GM18867 (cell line): ENCODE data around the gene LITAF.
"Not testable (repeated sequence)": the region's sequence is repeated elsewhere in the genome, so short reads cannot be mapped to it uniquely, and the experiment has no call there.

Source experiments
- ATAC-seq: cut with Tn5 transposase; IDR thresholded peaks from one replicate; pipeline ENCODE4 v1.9.1; 2021; ENCODE audit warnings: mild to moderate bottlenecking, moderate library complexity; ENCODE audit not compliant: unreplicated experiment

LITAF gene

DNA sequence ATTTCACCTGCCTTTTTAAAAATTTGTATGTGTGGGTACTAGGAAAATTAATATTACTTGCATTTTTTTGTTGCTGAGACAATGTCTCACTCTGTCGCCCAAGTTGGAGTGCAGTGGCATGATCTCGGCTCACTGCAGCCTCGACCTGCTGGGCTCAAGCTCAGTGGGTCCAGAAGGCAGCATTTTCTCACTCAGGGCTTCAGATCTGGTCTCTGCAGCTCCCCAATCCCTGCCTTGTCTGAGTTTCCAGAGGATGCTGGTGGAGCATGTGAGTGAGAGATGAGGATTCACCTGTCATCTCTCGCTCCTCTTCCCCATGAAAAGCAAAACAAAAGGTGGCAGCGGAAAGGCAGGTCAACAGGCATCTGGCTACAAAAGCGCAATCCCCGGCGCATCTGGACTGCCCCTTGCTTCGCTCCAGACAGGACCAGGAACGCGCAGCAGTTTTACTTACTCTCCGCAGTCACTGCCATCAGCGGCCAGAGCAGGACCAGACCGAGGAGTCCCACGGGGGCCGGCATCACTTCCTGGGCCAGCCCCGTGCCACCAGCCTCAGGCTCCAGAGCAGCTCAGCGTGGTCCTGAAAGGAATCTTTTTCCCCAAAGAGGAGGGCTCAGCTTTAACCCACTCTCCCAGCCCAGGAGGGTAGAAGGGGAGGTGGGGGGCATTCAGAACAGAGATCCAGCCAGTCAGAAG, 59.9 kb downstream of the LITAF start:
- no peak for ATAC-seq

- ATAC-seq, result no peak
Observed at GRCh38 chr16:11524098-11524760, 62.5 kb downstream of the LITAF start.

DNA sequence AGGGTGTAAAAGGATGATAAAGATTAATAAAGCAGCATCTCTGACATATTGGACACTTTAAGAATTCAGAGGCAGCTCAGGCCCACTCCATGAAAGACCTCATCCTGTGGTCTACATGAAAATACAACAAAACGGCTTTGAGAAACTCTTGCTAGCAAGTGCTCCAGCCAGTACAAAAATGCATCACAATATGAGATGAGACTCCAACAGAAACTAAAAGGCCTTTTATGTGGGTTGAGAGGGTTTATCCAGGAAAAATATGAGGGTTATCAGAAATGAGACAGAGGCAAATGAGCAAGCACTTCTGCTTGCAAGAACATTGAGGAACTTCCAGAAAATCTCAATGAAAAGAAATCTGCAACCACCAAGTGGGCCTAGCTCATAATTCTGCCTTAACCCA, 65.7 kb downstream of the LITAF start:
- ATAC-seq, result no peak

GRCh38 chr16:11520442-11520841, 66.3 kb downstream of the LITAF start:
- ATAC-seq, result no peak

DNA sequence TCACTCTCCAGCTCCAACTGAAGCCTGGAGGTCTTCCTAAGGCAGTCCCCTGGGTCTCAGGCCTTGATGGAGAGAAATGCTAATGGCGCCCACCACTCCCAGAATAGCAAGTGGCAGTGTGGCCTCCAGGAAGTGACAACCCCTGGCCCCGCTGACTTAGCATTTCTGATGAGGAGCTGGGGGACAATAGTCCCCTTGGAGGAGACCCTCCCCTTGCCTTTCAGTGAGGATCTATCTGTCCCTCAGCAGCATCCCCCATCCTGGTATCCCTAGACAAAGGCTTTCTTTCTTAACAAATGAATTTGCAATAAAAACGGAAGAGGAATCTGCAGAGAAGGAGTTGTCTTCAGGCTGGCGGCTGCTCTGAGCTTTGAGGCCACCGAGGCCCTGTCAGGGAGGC, 68.8 kb downstream of the LITAF start:
- ATAC-seq, result no peak

- ATAC-seq, result no peak
Observed at GRCh38 chr16:11515540-11516430, 70.9 kb downstream of the LITAF start.

DNA sequence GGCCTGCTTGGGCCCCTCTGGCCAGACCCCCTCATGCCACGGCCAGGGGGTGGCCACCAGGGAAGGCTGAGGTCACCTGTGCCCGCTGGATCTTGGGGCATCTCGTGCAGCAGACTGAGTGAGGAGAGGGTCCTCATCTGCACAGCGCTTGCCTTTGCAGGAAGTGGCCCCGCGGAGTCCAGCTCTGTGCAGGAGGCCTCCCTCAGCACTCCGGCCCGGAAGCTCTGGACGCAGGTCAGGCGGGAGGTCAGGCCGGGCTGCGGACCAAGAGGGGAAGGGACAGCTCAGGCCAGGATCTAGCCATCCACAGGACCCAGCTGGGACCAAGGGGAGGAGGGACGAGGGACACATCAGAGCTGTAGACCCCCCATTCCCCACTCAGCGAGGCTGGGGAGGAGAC, 72.4 kb downstream of the LITAF start:
- ATAC-seq, result no peak

- not testable (repeated sequence) for ATAC-seq
Observed at GRCh38 chr16:11513366-11513765, 73.4 kb downstream of the LITAF start.

DNA sequence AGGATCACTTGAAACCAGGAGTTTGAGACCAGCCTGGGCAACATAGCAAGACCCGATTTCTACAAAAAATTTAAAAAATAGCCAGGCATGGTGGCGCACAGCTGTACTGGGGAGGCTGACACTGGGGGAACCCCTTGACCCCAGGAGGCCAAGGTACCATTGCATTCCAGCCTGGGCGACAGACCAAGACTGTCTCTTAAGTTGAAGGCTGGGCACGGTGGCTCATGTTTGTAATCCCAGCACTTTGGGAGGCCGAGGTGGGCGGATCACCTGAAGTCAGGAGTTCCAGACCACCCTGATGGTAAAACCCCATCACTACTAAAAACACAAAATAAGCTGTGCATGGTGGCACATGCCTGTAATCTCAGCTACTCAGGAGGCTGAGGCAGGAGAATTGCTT, 74.9 kb downstream of the LITAF start:
- no peak for ATAC-seq

DNA sequence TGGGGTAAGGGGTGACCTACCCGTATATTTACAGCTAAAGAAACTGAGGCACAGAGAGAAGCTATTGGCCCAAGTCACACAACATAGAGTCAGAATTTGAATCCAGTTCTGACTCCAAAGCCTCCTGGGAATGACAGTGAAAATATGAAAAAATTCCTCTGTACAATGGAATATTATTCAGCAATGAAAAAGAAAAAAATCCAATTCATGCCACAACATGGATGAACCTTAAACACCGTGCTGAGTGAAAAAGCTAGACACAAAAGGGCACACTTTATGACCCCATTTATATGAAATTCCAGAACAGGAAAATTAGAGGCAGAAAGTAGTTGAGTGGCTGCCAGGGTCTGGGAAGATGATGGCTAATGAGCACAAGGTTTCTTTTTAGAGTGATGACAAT, 75.4 kb downstream of the LITAF start:
- ATAC-seq, result no peak

GRCh38 chr16:11510178-11510973, 76.3 kb downstream of the LITAF start:
- no peak for ATAC-seq

DNA sequence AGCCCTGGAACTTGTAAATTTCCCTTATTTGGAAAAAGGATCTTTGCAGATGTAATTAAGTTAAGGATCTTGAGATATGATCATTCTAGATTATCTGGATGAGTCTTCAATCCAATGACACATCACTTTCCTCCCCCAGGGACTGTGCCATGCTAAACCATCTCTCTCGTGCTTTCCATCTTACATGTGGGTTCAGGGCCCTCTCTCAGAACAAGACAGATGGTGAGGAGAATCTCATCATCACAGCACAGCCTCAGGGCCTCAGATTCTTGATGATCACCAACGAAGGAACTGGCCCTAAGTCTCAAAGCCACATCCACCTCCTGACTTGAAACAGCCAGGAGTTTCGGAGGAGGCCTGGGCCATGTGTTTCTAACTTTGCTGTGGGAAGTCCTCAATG, 78.7 kb downstream of the LITAF start:
- no peak for ATAC-seq

DNA sequence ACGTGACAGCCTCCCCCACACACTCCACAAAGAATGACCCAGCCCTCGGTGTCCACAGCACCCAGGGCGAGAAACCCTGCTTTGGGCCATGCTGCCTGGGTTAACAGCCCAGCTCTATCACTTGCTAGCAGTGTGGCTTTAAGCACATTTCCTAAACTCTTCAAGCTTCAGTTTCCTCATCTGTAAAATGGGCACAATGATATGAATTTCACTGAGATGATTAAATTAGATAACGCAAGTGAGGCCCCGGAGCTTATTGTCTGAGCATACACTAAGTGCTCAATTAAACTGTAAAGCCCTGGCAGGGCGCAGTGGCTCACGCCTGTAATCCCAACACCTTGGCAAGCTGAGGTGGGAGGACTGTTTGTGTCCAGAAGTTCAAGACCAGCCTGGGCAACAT, 79.4 kb downstream of the LITAF start:
- no peak for ATAC-seq

DNA sequence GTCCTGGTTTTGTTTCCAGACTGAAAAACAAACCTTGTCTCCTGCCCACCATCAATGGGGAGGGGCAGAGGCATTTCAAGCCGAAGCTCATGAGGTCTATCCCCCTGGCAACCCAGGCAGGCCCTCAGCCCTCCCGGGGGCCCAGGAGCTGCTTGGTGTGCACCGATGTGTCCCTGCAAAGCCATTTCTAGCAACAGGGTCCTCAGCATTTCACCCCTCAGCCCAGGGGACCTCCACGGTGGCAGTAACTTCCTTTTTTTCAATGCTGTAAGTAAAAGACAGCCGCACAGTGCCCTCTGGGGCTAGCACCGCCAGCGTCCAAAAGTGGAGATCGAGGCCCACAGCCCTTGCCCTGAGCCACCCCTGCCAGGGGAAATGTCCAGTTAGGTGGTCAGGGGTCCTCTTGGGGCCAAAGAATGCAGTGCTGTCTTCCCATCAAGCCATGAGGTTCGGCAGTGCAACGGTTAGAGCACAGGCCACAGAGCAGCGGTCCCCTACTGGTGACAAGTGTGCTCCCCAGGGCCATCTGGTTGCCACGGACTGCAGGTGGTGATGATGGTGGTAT, 79.9 kb downstream of the LITAF start:
- ATAC-seq, result no peak

- ATAC-seq, result not testable (repeated sequence)
Observed at GRCh38 chr16:11504261-11504660, 82.5 kb downstream of the LITAF start.

GRCh38 chr16:11503566-11503965, 83.2 kb downstream of the LITAF start:
- ATAC-seq, result no peak

DNA sequence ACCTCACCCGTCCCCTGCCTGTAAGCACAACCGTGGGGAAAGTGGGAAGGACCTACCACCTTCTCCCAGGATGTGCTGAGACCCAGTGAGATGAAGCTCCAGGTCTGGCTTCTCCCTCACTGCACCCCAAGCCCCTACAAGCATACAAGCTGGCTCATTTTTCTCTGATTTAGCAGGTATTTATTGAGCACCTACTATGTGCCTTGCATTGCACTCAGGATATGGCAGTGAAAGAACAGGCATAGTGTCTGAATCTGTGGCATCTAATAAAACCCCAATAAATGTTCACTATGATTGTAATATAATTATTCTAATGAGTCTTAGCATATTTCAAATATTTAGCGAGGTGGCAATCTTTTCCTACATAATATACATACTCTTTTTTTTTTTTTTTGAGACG, 84.5 kb downstream of the LITAF start:
- no peak for ATAC-seq

DNA sequence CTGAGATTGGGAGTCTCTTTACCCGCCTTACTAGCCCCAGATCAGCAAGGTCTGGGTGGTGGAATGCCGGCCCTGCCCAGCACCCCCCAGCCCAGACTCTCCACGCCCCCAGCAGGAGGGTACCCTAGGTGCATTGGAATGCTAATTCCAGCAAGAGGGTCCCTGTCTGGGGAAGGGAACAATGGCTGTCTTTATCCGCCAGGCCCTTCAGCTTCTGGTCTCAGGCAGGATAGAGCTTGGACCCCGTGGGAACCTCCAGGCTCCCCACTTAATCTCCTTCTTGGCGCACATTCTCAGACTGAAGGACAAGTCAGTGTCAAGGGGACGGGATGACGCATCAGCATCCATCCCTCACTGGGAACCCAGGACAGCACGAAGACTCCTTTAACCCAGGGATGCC, 85.1 kb downstream of the LITAF start:
- no peak for ATAC-seq

DNA sequence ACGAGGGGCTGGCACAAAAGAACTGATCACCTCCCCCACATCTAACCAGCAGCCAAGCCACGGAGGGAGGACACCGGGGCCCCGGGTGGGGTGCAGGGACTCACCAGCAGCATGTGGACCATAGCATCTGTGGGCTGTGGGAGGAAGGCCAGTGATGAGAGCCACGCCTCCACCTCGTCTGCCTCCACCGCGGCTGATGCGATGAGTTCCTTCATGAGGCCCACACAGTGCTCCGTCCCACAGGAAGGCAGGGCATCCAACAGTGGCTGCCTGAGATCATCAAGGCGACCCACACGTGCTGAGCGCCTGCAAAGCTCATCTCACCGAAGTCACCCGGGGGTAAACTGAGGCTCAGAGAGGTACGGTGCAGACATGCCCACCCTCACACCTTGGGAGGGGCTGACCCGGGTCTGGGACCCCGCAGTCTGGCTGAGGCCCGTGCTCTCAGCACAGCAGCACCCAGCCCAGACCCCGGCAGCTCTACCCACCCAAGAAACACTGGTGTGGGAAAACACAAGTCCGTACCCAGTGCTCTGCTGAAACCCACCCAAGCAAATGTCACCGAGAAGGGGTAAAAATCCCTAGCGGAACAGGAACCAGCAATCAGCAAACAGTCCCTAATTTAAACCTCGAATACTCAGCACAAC, 85.9 kb downstream of the LITAF start:
- no peak for ATAC-seq
